Fibroblast of lung (primary cell): ENCODE data around the gene GPC6. TPM values are rescaled to one million over a fixed set of nuclear protein-coding genes. Genes with fewer than 3 reads are reported as not detected.

Experiments used
- DNase-seq, 2 donors: peaks; one replicate each; pipeline versions ENCODE4 v3.0.0 to v3.0.0-alpha.2; 2010; ENCODE audit warnings: low read depth in 2 of 2
- H2AFZ ChIP-seq: 2 replicates; pipeline ENCODE4 v1.5.1; 2012; ENCODE audit warnings: low read length, control low read depth, inconsistent platforms
- H3K27ac ChIP-seq: 2 replicates; pipeline ENCODE4 v1.5.1; 2011; ENCODE audit warnings: low read length, control low read depth; ENCODE audit not compliant: insufficient read depth
- H3K27me3 ChIP-seq: 2 replicates; pipeline ENCODE4 v1.5.1; 2011; ENCODE audit warnings: mild to moderate bottlenecking, low read length; ENCODE audit not compliant: control insufficient read depth, insufficient read depth
- H3K36me3 ChIP-seq: 2 replicates; pipeline ENCODE4 v1.5.1; 2011; ENCODE audit warnings: low read length; ENCODE audit not compliant: control insufficient read depth, insufficient read depth
- H3K4me1 ChIP-seq: 2 replicates; pipeline ENCODE4 v1.5.1; 2011; ENCODE audit warnings: low read length; ENCODE audit not compliant: control insufficient read depth, insufficient read depth; ENCODE audit errors: extremely low read depth
- H3K4me2 ChIP-seq: 2 replicates; pipeline ENCODE4 v1.5.1; 2011; ENCODE audit warnings: low read length, control low read depth; ENCODE audit not compliant: insufficient read depth; ENCODE audit errors: extremely low read depth
- H3K4me3 ChIP-seq, 4 experiments: fragments of 200-600 bp in 1 of 4; sonication (generic) in 1 of 4; replicated peaks in 1 of 4; 2 replicates each; pipeline ENCODE4 v1.5.1; 2011 to 2016; ENCODE audit warnings: low read length in 4 of 4, low read depth in 3 of 4, mild to moderate bottlenecking in 3 of 4, control low read depth in 2 of 4, inconsistent platforms in 1 of 4, mixed read lengths in 1 of 4; ENCODE audit not compliant: insufficient read depth in 1 of 4; ENCODE audit errors: control extremely low read depth in 1 of 4
- H3K79me2 ChIP-seq: 2 replicates; pipeline ENCODE4 v1.5.1; 2012; ENCODE audit warnings: mild to moderate bottlenecking, low read length, inconsistent platforms; ENCODE audit not compliant: control insufficient read depth, insufficient read depth
- H3K9ac ChIP-seq: 2 replicates; pipeline ENCODE4 v1.5.1; 2011; ENCODE audit warnings: mild to moderate bottlenecking, low read length, control low read depth; ENCODE audit not compliant: insufficient read depth
- H3K9me3 ChIP-seq: 2 replicates; pipeline ENCODE4 v1.5.1; 2012; ENCODE audit warnings: low read depth, low read length; ENCODE audit not compliant: control insufficient read depth, insufficient read depth
- H4K20me1 ChIP-seq: 2 replicates; pipeline ENCODE4 v1.5.1; 2011; ENCODE audit warnings: low read length; ENCODE audit not compliant: control insufficient read depth, insufficient read depth; ENCODE audit errors: extremely low read depth
- CTCF ChIP-seq, 2 donors: IDR thresholded peaks in 1 of 2; conservative IDR thresholded peaks in 1 of 2; 1 replicate in 1 of 2; 2 replicates in 1 of 2; pipeline ENCODE4 v1.5.1; 2011 to 2012; ENCODE audit warnings: low read length in 2 of 2, control low read depth in 1 of 2, inconsistent platforms in 1 of 2, low read depth in 1 of 2, mild to moderate bottlenecking in 1 of 2
- EZH2 ChIP-seq: IDR thresholded peaks from 2 replicates; pipeline ENCODE4 v1.5.1; 2012; ENCODE audit warnings: low read length, control low read depth, mild to moderate bottlenecking; ENCODE audit errors: missing control alignments
- polyA plus RNA-seq, 2 donors: library from polyadenylated mRNA; depleted of rRNA in 1 of 2; stranded (reverse) in 1 of 2; unstranded in 1 of 2; fragments of >200 nt; gene quantifications; 2 replicates each; pipeline ENCODE4 v1.2.1, GENCODE V29; 2011 to 2012; ENCODE audit warnings: missing spikeins in 1 of 2
- total RNA-seq: library from RNA; depleted of rRNA; stranded (reverse); fragments of >200 nt; gene quantifications from 2 replicates; pipeline ENCODE4 v1.2.1, GENCODE V29; 2014

GPC6 gene
- total and polyA plus RNA-seq, 2 donors (not counting 1 experiment from before 2014, with no cell fraction given) = 11.2 to 33.7 TPM

- Histone ChIP-seq H3K9me3 (no peaks in the 10 kb centered on the region), H2AFZ (no peak overlapping the region), H3K4me3 (no peak overlapping the region), H4K20me1 (no peaks in the 10 kb centered on the region), H3K4me2 (no peak overlapping the region), H3K9ac (no peak overlapping the region), H3K4me1 (no peaks in the 10 kb centered on the region), H3K27me3 (no peaks in the 10 kb centered on the region), H3K79me2 (no peaks in the 10 kb centered on the region), H3K36me3 (no peaks in the 10 kb centered on the region), H3K27ac (no peak overlapping the region)
- DNase-seq = peak; percentile 12 to 43
- no peak for TF ChIP-seq CTCF (conservative IDR thresholded peaks at IDR 0.05 in 1 of 2, IDR thresholded peaks at IDR 0.05 in 1 of 2; ENCODE audit: low read depth in 1 of 2, low read length in 2 of 2)
- TF ChIP-seq EZH2 = no peak
Measured at GRCh38 chr13:93689333-93689732, 462.7 kb downstream of the GPC6 start.

GRCh38 chr13:93690139-93690538 is 463.5 kb downstream of the GPC6 start:
- DNase-seq = peak in 1 of 2 donors; percentile 57
- no peak overlapping the region for H3K4me2 ChIP-seq

GRCh38 chr13:93698016-93698613 is 471.5 kb downstream of the GPC6 start:
- no peak overlapping the region for H3K4me2 ChIP-seq
- no peaks in the 10 kb centered on the region for H4K20me1 ChIP-seq
- H3K36me3 ChIP-seq = no peaks in the 10 kb centered on the region
- TF ChIP-seq EZH2 (no peak), CTCF (conservative IDR thresholded peaks at IDR 0.05 in 1 of 2, IDR thresholded peaks at IDR 0.05 in 1 of 2; ENCODE audit: low read depth in 1 of 2, low read length in 2 of 2) (no peak)
- H2AFZ ChIP-seq = no peak overlapping the region
- no peaks in the 10 kb centered on the region for H3K9me3 ChIP-seq
- H3K79me2 ChIP-seq = no peaks in the 10 kb centered on the region
- H3K9ac ChIP-seq = no peak overlapping the region
- H3K4me3 ChIP-seq = no peak overlapping the region
- DNase-seq = peak in 1 of 2 donors; percentile 77
- no peak overlapping the region for H3K27ac ChIP-seq
- no peaks in the 10 kb centered on the region for H3K27me3 ChIP-seq
- H3K4me1 ChIP-seq = no peaks in the 10 kb centered on the region

More at GRCh38 chr13:93690139-93690538, 463.5 kb downstream of the GPC6 start:
- H3K36me3 ChIP-seq = no peaks in the 10 kb centered on the region
- no peaks in the 10 kb centered on the region for H4K20me1 ChIP-seq
- no peak overlapping the region for H2AFZ ChIP-seq
- H3K9ac ChIP-seq = no peak overlapping the region
- H3K9me3 ChIP-seq = no peaks in the 10 kb centered on the region
- no peaks in the 10 kb centered on the region for H3K27me3 ChIP-seq
- H3K4me1 ChIP-seq = no peaks in the 10 kb centered on the region
- TF ChIP-seq EZH2 (no peak), CTCF (conservative IDR thresholded peaks at IDR 0.05 in 1 of 2, IDR thresholded peaks at IDR 0.05 in 1 of 2; ENCODE audit: low read depth in 1 of 2, low read length in 2 of 2) (no peak)
- no peak overlapping the region for H3K27ac ChIP-seq
- H3K4me3 ChIP-seq = no peak overlapping the region
- no peaks in the 10 kb centered on the region for H3K79me2 ChIP-seq
